Neural cell (in vitro differentiated cells): ENCODE data around the gene ARHGAP45. TPM values are rescaled to one million over a fixed set of nuclear protein-coding genes. Genes with fewer than 3 reads are reported as not detected.

ENCODE experiments used
- H2AFZ ChIP-seq: fragments of 200-600, 300-800 bp; sonication (generic), shearing (Covaris generic); 2 replicates; pipeline ENCODE4 v1.6.0; 2014; ENCODE audit warnings: low read depth, mild to moderate bottlenecking, antibody characterized with exemption, low read length, moderate library complexity
- H3F3A ChIP-seq: fragments of 200-600 bp; shearing (Covaris generic); 2 replicates; pipeline ENCODE4 v1.6.1; 2016; ENCODE audit warnings: mild to moderate bottlenecking, moderate library complexity, mixed read lengths, antibody characterized with exemption, low read length; ENCODE audit not compliant: insufficient read depth, poor library complexity, severe bottlenecking
- H3K27ac ChIP-seq: fragments of 200-600, 300-800 bp; sonication (generic), shearing (Covaris generic); 2 replicates; pipeline ENCODE4 v1.5.1; 2014; ENCODE audit warnings: mild to moderate bottlenecking, low read length, moderate library complexity
- H3K27me3 ChIP-seq: fragments of 300-800, 200-600 bp; sonication (generic), shearing (Covaris generic); 2 replicates; pipeline ENCODE4 v1.6.0; 2014; ENCODE audit warnings: mild to moderate bottlenecking, low read depth, low read length, moderate library complexity; ENCODE audit not compliant: insufficient read depth
- H3K36me3 ChIP-seq: fragments of 300-800, 200-600 bp; sonication (generic), shearing (Covaris generic); 2 replicates; pipeline ENCODE4 v1.5.1; 2014; ENCODE audit warnings: mild to moderate bottlenecking, antibody characterized with exemption, low read length, moderate library complexity; ENCODE audit not compliant: insufficient read depth
- H3K4me2 ChIP-seq: fragments of 300-800, 200-600 bp; sonication (generic), shearing (Covaris generic); 2 replicates; pipeline ENCODE4 v1.6.0; 2014; ENCODE audit warnings: mild to moderate bottlenecking, low read length
- H3K4me3 ChIP-seq: fragments of 300-800, 200-600 bp; sonication (generic), shearing (Covaris generic); 2 replicates; pipeline ENCODE4 v1.5.1; 2014; ENCODE audit warnings: mild to moderate bottlenecking, low read length, moderate library complexity
- H3K79me2 ChIP-seq: fragments of 200-600 bp; shearing (Covaris generic); replicated peaks from 2 replicates; pipeline ENCODE4 v1.6.0; 2014; ENCODE audit warnings: mild to moderate bottlenecking, low read length, moderate library complexity; ENCODE audit not compliant: insufficient read depth
- H3K9ac ChIP-seq: fragments of 300-800, 200-600 bp; sonication (generic), shearing (Covaris generic); 2 replicates; pipeline ENCODE4 v1.6.1; 2016; ENCODE audit warnings: mild to moderate bottlenecking, low read length, mixed read lengths
- H3K9me2 ChIP-seq: fragments of 200-600 bp; shearing (Covaris generic); 2 replicates; pipeline ENCODE4 v1.6.1; 2016; ENCODE audit warnings: mild to moderate bottlenecking, low read length, mixed read lengths; ENCODE audit not compliant: insufficient read depth
- H3K9me3 ChIP-seq: fragments of 200-600, 300-800 bp; sonication (generic), shearing (Covaris generic); 2 replicates; pipeline ENCODE4 v1.6.1; 2016; ENCODE audit warnings: mild to moderate bottlenecking, mixed run types, low read length, moderate library complexity, mixed read lengths
- H4K20me1 ChIP-seq: fragments of 200-600 bp; shearing (Covaris generic); 2 replicates; pipeline ENCODE4 v1.6.1; 2016; ENCODE audit warnings: mild to moderate bottlenecking, mixed run types; ENCODE audit not compliant: insufficient read depth
- EP300 ChIP-seq: fragments of 450-650 bp; conservative IDR thresholded peaks from 2 replicates; pipeline ENCODE4 v1.6.1; 2014; ENCODE audit warnings: antibody characterized with exemption, mild to moderate bottlenecking, moderate library complexity; ENCODE audit not compliant: poor library complexity, severe bottlenecking
- EZH2 ChIP-seq: fragments of 200-600, 300-800 bp; shearing (Covaris generic), sonication (generic); IDR thresholded peaks from 2 replicates; pipeline ENCODE4 v1.6.1; 2014; ENCODE audit warnings: antibody characterized with exemption, low read length, borderline replicate concordance, mild to moderate bottlenecking; ENCODE audit not compliant: insufficient read depth, poor library complexity, severe bottlenecking
- MXI1 ChIP-seq: fragments of 450-650 bp; conservative IDR thresholded peaks from 2 replicates; pipeline ENCODE4 v1.6.1; 2014; ENCODE audit warnings: antibody characterized with exemption, mild to moderate bottlenecking; ENCODE audit not compliant: poor library complexity, severe bottlenecking
- POLR2AphosphoS5 ChIP-seq: IDR thresholded peaks from 2 replicates; pipeline ENCODE4 v1.6.1; 2012
- RAD21 ChIP-seq: fragments of 450-650 bp; conservative IDR thresholded peaks from 2 replicates; pipeline ENCODE4 v1.6.1; 2014; ENCODE audit warnings: antibody characterized with exemption, mild to moderate bottlenecking, moderate library complexity
- REST ChIP-seq: IDR thresholded peaks from 2 replicates; pipeline ENCODE4 v1.6.1; 2012; ENCODE audit warnings: borderline replicate concordance
- SMC3 ChIP-seq: fragments of 450-650 bp; conservative IDR thresholded peaks from 2 replicates; pipeline ENCODE4 v1.6.1; 2014; ENCODE audit warnings: antibody characterized with exemption, mild to moderate bottlenecking, moderate library complexity; ENCODE audit not compliant: poor library complexity
- TAF1 ChIP-seq: IDR thresholded peaks from 2 replicates; pipeline ENCODE4 v1.6.1; 2012; ENCODE audit warnings: low read depth
- polyA plus RNA-seq: library from polyadenylated mRNA; depleted of rRNA; stranded (reverse); fragments of >200 nt; gene quantifications from 2 replicates; pipeline ENCODE4 v1.2.3, GENCODE V29; 2014
- TF ChIP-seq, protein P1 (sequence below): fragments of 450-650 bp; IDR thresholded peaks from 2 replicates; pipeline ENCODE4 v1.5.1; 2014; ENCODE audit warnings: antibody characterized with exemption, mild to moderate bottlenecking, moderate library complexity; ENCODE audit not compliant: poor library complexity, severe bottlenecking

ARHGAP45 gene
- polyA plus RNA-seq, 1 donor from 2014 or later = 3.3 TPM

DNA sequence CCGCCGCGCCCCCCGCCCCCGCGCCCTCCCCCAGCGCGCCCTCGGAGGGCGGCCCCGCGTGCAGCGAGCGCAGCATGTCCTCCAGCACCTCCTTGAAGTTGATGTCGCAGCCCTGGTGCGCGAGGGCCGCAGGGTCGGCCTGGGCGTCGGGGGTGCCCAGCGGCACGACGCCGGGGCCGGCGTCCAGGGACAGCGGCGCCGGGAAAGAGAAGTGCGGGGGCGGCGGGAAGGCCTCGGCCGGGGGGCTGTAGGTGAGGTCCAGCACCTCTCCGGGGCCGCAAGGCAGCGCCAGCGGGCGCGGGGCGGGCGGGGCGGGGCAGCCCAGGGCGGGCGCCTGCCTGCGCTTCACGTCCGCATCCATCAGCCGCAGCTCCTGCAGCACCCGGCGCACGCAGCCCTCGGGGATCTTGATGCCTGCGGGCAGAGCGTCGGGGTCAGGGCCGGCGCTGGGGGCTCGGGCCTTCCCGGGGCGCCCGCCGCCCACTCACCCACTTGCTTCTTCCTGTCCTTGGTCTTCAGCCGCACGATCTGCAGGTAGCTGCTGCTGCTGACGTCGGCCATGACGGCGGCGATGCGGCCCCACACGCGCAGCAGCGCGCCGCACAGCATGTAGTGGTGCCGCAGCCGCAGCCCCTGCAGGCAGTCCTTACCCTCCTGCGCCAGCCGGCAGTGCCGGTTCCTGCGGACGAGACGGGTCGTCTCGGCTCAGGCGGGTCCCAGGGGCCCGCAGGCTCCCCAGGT is 41.5 kb downstream of the ARHGAP45 start:
- no peaks in the 10 kb centered on the region for H3K27me3 ChIP-seq
- H3K9me2 ChIP-seq = no peaks in the 10 kb centered on the region
- H3K4me3 ChIP-seq = no peak overlapping the region
- no peaks in the 10 kb centered on the region for H3F3A ChIP-seq
- H2AFZ ChIP-seq = no peak overlapping the region
- no peak overlapping the region for H3K27ac ChIP-seq
- peaks cover 4% of the 10 kb centered on the region for H3K79me2 ChIP-seq
- no peaks in the 10 kb centered on the region for H4K20me1 ChIP-seq
- TF ChIP-seq EZH2 (no peak), REST (no peak), RAD21 (no peak), POLR2AphosphoS5 (no peak), SMC3 (no peak), EP300 (no peak), MXI1 (no peak), TAF1 (no peak)
- TF ChIP-seq, protein P1, sequence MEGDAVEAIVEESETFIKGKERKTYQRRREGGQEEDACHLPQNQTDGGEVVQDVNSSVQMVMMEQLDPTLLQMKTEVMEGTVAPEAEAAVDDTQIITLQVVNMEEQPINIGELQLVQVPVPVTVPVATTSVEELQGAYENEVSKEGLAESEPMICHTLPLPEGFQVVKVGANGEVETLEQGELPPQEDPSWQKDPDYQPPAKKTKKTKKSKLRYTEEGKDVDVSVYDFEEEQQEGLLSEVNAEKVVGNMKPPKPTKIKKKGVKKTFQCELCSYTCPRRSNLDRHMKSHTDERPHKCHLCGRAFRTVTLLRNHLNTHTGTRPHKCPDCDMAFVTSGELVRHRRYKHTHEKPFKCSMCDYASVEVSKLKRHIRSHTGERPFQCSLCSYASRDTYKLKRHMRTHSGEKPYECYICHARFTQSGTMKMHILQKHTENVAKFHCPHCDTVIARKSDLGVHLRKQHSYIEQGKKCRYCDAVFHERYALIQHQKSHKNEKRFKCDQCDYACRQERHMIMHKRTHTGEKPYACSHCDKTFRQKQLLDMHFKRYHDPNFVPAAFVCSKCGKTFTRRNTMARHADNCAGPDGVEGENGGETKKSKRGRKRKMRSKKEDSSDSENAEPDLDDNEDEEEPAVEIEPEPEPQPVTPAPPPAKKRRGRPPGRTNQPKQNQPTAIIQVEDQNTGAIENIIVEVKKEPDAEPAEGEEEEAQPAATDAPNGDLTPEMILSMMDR = no peak
- H3K9ac ChIP-seq = no peak overlapping the region
- no peaks in the 10 kb centered on the region for H3K36me3 ChIP-seq
- no peaks in the 10 kb centered on the region for H3K9me3 ChIP-seq
- no peak overlapping the region for H3K4me2 ChIP-seq

DNA sequence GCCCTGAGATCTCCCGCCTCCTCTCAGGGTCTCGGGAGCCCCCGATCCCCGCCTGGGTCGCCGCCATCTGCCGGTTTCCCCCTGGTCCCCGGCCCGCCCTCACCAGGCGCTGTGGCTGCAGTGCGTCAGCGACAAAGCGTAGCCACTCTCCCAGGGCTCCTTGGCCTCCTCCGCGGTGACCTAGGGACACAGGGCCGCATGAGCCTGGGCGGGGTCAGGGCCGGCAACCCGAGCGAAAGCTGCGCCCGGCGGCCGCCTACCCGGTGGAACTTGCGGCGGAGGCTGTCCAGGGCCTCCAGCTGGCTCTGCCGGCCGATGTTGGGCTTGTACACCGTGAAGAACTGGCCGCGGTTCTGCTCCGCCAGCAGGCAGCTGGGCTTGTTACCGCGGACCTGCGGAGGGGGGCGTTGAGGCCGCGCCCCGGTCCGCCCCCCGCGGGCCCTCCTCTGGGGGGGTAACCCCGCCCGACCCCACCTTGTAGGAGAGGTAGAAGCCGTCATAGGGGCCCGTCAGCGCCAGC is 42.1 kb downstream of the ARHGAP45 start:
- H3K9me3 ChIP-seq = no peaks in the 10 kb centered on the region
- no peaks in the 10 kb centered on the region for H3F3A ChIP-seq
- no peaks in the 10 kb centered on the region for H3K27me3 ChIP-seq
- no peaks in the 10 kb centered on the region for H3K36me3 ChIP-seq
- TF ChIP-seq REST (no peak), EP300 (no peak), POLR2AphosphoS5 (no peak), EZH2 (no peak), RAD21 (no peak), MXI1 (no peak), SMC3 (no peak), TAF1 (no peak)
- TF ChIP-seq, protein P1 = no peak
- H3K9ac ChIP-seq = no peak overlapping the region
- H2AFZ ChIP-seq = no peak overlapping the region
- H3K4me2 ChIP-seq = no peak overlapping the region
- H3K4me3 ChIP-seq = no peak overlapping the region
- no peak overlapping the region for H3K27ac ChIP-seq
- no peaks in the 10 kb centered on the region for H4K20me1 ChIP-seq
- peaks cover 4% of the 10 kb centered on the region for H3K79me2 ChIP-seq
- no peaks in the 10 kb centered on the region for H3K9me2 ChIP-seq
